ENCODE results near the gene CDK5RAP2.
"Not testable (repeated sequence)": the region's sequence is repeated elsewhere in the genome, so short reads cannot be mapped to it uniquely, and the experiment has no call there.

CDK5RAP2 gene

GRCh38 chr9:120542701-120543490, 37.1 kb downstream of the CDK5RAP2 start:
- no peak for DNase-seq

DNA sequence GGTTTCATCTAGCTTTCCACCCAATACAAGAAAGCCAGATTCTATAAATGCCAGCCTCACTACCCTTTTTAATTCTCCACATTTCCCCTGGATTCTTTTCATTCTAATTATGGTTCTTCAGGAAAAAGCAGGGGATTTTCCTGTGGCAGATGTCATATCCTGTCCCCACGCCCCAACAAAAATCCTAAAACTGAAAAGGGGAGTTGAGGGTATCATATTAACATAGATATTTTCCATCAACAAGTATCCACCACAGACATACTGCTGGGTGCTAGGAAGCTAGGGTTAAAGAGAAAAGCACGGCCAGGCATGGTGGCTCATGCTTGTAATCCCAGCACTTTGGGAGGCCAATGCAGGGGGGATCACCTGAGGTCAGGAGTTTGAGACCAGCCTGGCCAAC, 38.0 kb downstream of the CDK5RAP2 start:
- DNase-seq, result no peak

GRCh38 chr9:120539951-120540350, 40.0 kb downstream of the CDK5RAP2 start:
- no peak for DNase-seq

GRCh38 chr9:120538339-120538738, 41.6 kb downstream of the CDK5RAP2 start:
- DNase-seq, result no peak

GRCh38 chr9:120536949-120537640, 42.9 kb downstream of the CDK5RAP2 start:
- no peak for DNase-seq

GRCh38 chr9:120536094-120536493, 43.9 kb downstream of the CDK5RAP2 start:
- no peak for DNase-seq

GRCh38 chr9:120534266-120534665, 45.7 kb downstream of the CDK5RAP2 start:
- no peak for DNase-seq

- DNase-seq, result no peak
Measured at GRCh38 chr9:120532891-120533290, 47.1 kb downstream of the CDK5RAP2 start.

DNA sequence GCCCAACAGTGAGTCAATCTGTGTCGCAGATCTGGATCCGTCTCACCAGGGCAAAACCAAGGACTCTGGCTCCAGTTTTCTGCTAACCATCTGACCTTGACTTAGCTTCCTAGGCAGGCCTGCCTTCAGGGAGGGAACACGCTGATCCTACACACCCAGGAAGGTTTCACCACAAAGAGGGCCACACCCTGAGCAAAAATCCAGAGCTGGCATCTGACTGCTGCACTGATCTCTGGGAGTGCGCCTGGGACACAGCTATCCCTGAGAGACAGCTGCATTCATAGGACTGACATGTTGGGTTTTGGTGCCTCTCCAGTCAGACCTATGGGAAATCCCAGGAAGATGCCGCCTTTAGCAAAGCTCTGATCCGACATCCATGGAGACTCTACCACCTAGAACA, 47.5 kb downstream of the CDK5RAP2 start:
- no peak for DNase-seq

DNA sequence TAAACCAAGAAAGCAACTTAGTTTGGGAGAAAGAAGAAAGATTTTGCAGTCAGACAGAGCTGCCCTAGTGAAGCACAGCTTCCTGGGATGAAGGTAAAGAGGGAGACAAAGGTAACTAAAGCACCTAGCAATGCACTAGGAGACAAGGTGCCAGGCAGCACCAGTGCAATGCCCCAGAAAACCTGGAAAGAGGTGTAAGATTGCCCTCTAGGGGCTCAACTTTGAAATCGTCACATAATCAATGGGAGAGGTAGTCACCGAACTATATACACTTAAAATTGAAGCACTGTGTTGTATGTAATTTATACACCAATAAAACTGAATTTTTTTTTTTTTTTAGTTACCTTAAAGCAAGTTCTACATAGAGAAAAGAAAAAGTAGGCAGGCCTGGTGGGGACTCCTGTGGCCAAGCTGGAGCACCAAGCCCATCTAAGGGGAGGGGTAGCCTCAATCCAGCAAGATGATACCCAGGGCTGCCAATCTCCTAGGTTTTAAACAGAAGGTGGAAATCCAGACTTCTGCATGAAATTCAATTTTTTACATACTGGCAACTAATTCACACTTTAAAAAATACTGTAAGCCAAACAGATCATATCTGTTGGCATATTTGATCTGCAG, 48.2 kb downstream of the CDK5RAP2 start:
- DNase-seq, result peak; percentile 4 to 68

DNA sequence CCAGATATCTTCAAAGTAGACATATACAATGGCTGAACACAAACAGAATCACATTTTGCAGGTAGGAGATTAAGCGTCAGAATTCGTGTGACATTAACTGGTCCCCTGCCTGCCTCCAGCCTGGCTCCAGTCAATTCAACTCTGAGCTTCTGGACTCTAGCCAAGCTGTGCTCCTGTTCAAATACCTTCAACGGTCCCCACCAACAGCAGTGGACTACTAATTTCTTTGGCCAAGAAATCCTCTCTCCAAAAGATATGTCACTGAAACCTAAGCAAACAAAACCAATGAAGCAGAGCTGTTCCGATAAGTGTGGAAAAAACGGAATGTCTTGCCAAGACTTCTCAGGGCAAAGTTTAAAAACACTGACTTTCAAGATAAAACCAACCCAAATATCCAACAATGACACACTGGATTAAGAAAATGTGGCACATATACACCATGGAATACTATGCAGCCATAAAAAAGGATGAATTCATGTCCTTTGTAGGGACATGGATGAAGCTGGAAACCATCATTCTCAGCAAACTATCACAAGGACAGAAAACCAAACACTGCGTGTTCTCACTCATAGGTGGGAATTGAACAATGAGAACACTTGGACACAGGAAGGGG, 49.6 kb downstream of the CDK5RAP2 start:
- not testable (repeated sequence) for DNase-seq

DNA sequence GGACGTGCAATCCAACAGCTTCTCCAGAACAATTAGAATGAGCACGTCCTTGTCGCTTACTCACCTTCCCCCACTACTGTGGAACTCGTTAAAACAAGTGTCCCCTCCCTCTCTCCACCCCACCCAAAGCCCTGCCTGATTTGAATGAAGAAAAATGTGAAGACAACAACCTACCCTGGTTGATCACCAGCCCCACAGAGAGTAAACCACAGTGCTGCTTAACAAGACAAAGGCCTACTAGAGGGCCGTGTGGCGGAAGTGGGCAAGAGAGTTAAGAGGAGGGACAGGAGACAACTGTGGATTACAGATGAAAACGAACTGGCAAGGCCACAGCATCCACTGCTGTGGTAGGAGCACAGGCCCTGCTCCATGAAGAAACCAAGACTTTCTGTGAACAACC, 51.1 kb downstream of the CDK5RAP2 start:
- DNase-seq, result no peak

DNA sequence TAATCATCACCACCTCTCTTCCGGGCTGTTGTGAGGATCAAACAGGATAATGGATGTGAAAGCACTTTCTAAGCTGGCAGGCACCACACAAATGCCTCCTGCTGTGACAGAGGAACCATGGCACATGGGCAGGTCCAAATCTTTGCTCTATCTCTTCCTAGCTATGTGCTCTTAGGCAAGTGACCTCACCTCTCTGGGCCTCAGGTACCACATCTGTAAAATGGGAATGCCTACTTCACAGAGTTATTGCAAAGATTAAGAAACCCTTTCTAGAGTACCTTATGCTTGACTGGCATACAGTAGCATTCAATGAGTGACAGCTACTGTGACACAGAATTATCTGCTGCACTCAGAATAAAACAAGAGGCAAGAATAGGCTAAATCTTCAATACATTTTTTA, 51.6 kb downstream of the CDK5RAP2 start:
- no peak for DNase-seq

DNA sequence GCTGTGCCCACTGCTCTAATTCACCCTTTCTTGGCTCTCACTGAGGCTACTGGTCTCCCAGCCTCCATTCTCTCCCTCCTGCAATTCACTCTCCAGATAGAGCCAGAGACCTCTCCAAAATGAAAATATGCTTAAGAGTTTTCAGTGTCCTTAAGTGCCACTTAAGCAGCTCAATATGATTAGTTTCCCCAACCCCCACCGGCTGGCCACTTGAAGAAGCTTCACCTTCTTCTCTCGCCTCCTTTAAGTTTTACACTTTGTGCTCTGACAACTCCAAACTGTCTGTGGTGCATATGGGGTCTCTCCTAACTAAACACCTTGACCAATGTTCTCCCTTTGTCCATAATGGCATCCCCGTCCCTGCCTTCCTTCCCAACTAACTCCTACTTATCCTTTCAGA, 53.4 kb downstream of the CDK5RAP2 start:
- peak; percentile 74 to 91 for DNase-seq

DNA sequence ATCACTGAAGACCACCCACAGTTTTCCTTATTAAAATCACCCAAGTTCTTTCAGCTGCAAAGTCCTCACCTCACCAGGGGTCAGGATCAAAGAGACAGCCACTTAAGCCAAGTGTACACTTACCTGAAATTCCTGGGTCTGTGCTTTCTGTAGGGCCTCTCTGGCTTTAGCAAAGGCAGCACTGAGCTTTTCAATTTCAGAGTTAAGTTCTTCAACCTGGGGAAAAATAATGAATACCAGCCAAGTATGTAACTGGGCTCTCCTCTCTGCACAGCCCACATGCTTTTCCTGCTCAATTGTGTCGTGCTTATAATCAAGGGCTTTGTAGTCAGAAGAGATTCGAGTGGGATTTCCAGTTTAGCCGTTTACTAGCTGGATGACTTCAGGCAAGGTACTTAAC, 55.1 kb downstream of the CDK5RAP2 start:
- DNase-seq, result peak in 1 of 2 experiments; percentile 5

- no peak for DNase-seq
Measured at GRCh38 chr9:120524038-120524437, 55.9 kb downstream of the CDK5RAP2 start.

- DNase-seq, result no peak
Measured at GRCh38 chr9:120522558-120522957, 57.4 kb downstream of the CDK5RAP2 start.

DNA sequence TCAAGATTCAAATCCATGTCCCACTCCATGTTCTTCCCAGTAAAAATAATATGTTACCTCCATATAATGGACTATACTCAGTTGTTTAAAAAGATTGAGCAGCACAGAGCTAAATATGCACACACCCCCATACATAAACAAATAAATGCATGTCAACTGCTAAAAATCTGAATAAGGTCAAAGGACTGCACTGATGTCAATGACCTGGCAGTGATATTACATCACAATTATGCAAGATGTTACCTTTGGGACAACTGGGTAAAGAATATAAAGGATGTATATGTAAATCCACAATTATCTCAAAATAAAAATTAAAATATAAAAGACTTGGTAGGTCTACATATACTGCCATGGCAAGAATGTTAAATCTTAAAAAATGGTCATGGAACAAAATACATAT, 57.9 kb downstream of the CDK5RAP2 start:
- DNase-seq, result no peak

GRCh38 chr9:120521101-120521500, 58.9 kb downstream of the CDK5RAP2 start:
- DNase-seq, result no peak

GRCh38 chr9:120515996-120516395, 64.0 kb downstream of the CDK5RAP2 start:
- not testable (repeated sequence) for DNase-seq

GRCh38 chr9:120515481-120515880, 64.5 kb downstream of the CDK5RAP2 start:
- not testable (repeated sequence) for DNase-seq

GRCh38 chr9:120514405-120514804, 65.6 kb downstream of the CDK5RAP2 start:
- DNase-seq, result no peak

DNA sequence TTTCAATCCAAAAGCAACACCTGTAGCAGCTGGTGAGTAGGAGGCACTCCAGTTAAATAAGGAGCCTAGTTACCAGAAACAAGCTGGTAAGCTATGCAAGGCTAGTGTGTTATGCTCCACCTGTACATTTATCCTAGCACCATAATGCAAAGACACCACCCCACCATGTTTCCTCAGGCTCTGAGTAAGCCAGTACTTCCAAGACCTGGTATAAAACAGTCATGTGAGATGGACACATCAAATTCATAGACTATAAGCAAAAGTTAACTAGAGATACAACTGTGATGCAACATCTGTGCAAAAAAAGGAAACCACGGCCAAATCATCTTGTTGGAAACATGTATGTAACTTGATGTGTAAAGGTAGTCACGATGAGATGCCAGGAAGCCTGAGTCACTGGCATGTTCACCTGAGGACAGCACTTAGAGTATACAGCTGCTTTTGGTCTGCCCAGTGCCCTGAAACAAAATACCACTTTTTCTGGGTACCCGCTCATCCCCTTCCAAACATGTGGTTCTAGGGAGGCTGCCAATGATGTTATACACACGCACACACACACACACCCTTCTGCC, 66.1 kb downstream of the CDK5RAP2 start:
- no peak for DNase-seq

Data from NCI-H524 (cell line).